ENCODE data around the gene GRIP1.
"Not testable (repeated sequence)": the region's sequence is repeated elsewhere in the genome, so short reads cannot be mapped to it uniquely, and the experiment has no call there.

GRIP1 gene

GRCh38 chr12:66314278-66314677 is 364.6 kb downstream of the GRIP1 start:
- H3K9ac ChIP-seq = no peak overlapping the region
- no peak overlapping the region for H3K4me2 ChIP-seq (ENCODE audit: low read length)
- TF ChIP-seq CTCF (IDR thresholded peaks at IDR 0.05) = no peak
- H3K79me2 ChIP-seq = no peaks in the 10 kb centered on the region
- no peak overlapping the region for H3K4me3 ChIP-seq (ENCODE audit: low read depth, low read length)
- H3K27ac ChIP-seq = no peak overlapping the region
- H3K27me3 ChIP-seq (ENCODE audit: control insufficient read depth, insufficient read depth, low read length) = no peaks in the 10 kb centered on the region
- H2AFZ ChIP-seq = no peak overlapping the region
- H3K4me1 ChIP-seq = no peaks in the 10 kb centered on the region
- H3K36me3 ChIP-seq (ENCODE audit: control insufficient read depth, insufficient read depth, low read length) = no peaks in the 10 kb centered on the region
- no peaks in the 10 kb centered on the region for H3K9me3 ChIP-seq (ENCODE audit: control insufficient read depth, low read length)

- Histone ChIP-seq H3K79me2 (no peaks in the 10 kb centered on the region), H3K4me2 (ENCODE audit: low read length) (no peak overlapping the region), H3K36me3 (ENCODE audit: control insufficient read depth, insufficient read depth, low read length) (no peaks in the 10 kb centered on the region), H2AFZ (no peak overlapping the region), H3K4me3 (ENCODE audit: low read depth, low read length) (no peak overlapping the region), H3K4me1 (no peaks in the 10 kb centered on the region), H3K27ac (no peak overlapping the region), H3K9me3 (ENCODE audit: control insufficient read depth, low read length) (no peaks in the 10 kb centered on the region), H3K9ac (no peak overlapping the region), H3K27me3 (ENCODE audit: control insufficient read depth, insufficient read depth, low read length) (no peaks in the 10 kb centered on the region)
- TF ChIP-seq CTCF (IDR thresholded peaks at IDR 0.05) = no peak
Measured at GRCh38 chr12:66312189-66312588, 366.7 kb downstream of the GRIP1 start.

- Histone ChIP-seq H3K9ac (no peak overlapping the region), H3K79me2 (no peaks in the 10 kb centered on the region), H3K4me3 (ENCODE audit: low read depth, low read length) (no peak overlapping the region), H3K27ac (no peak overlapping the region), H3K9me3 (ENCODE audit: control insufficient read depth, low read length) (no peaks in the 10 kb centered on the region), H3K4me1 (no peaks in the 10 kb centered on the region), H3K36me3 (ENCODE audit: control insufficient read depth, insufficient read depth, low read length) (no peaks in the 10 kb centered on the region), H3K27me3 (ENCODE audit: control insufficient read depth, insufficient read depth, low read length) (no peaks in the 10 kb centered on the region), H2AFZ (no peak overlapping the region), H3K4me2 (ENCODE audit: low read length) (no peak overlapping the region)
- TF ChIP-seq CTCF (IDR thresholded peaks at IDR 0.05) = no peak
Measured at GRCh38 chr12:66309606-66310005, 369.3 kb downstream of the GRIP1 start.

GRCh38 chr12:66304296-66304900 is 374.5 kb downstream of the GRIP1 start:
- Histone ChIP-seq H3K27me3 (ENCODE audit: control insufficient read depth, insufficient read depth, low read length) (no peaks in the 10 kb centered on the region), H3K27ac (no peak overlapping the region), H3K9ac (no peak overlapping the region), H3K4me2 (ENCODE audit: low read length) (no peak overlapping the region), H3K9me3 (ENCODE audit: control insufficient read depth, low read length) (no peaks in the 10 kb centered on the region), H3K36me3 (ENCODE audit: control insufficient read depth, insufficient read depth, low read length) (no peaks in the 10 kb centered on the region), H3K4me1 (no peaks in the 10 kb centered on the region), H3K4me3 (ENCODE audit: low read depth, low read length) (no peak overlapping the region), H3K79me2 (no peaks in the 10 kb centered on the region), H2AFZ (no peak overlapping the region)
- TF ChIP-seq CTCF (IDR thresholded peaks at IDR 0.05) = no peak

GRCh38 chr12:66303316-66303804 is 375.5 kb downstream of the GRIP1 start:
- H3K9me3 ChIP-seq (ENCODE audit: control insufficient read depth, low read length); H3K4me3 ChIP-seq (ENCODE audit: low read depth, low read length); H3K27me3 ChIP-seq (ENCODE audit: control insufficient read depth, insufficient read depth, low read length); H3K79me2 ChIP-seq; H3K9ac ChIP-seq; H3K4me1 ChIP-seq; H3K36me3 ChIP-seq (ENCODE audit: control insufficient read depth, insufficient read depth, low read length): not testable (repeated sequence)
- H3K4me2 ChIP-seq (ENCODE audit: low read length) = peak overlapping the region; percentile 19
- peak overlapping the region; percentile 40 for H3K27ac ChIP-seq
- peak overlapping the region; percentile 9 for H2AFZ ChIP-seq

Measured in parathyroid adenoma (tissue), 2 donors.